HG03565 (cell line): ENCODE results near the gene UBE2E1.
A peak's percentile ranks its signal among the peaks of the same experiment; 100 is the strongest.

Source experiments
- ATAC-seq: cut with Tn5 transposase; IDR thresholded peaks from one replicate; pipeline ENCODE4 v1.9.1; 2021; ENCODE audit warnings: mild to moderate bottlenecking, moderate library complexity; ENCODE audit not compliant: unreplicated experiment

The UBE2E1 gene

GRCh38 chr3:23819599-23820360 is 14.0 kb downstream of the UBE2E1 start:
- no peak for ATAC-seq

DNA sequence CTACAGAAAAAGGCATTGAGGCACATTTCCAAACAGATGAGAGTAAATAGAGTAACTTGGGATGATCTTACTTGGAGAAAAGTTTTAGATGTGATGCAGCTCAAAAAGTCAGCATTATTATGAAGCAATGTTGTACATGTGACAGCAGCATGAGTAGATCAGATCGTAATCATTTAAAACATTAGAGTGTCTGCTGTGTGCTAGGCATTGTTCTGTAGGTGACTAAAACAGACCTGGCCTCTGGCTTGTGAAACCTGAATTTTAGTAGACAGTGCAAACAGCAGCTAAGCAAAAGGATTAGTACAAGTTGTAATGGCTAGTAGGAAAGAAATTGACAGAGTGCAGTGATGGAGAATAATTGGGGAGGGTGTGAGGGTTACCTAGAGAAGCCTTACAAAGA is 15.1 kb downstream of the UBE2E1 start:
- ATAC-seq = no peak

DNA sequence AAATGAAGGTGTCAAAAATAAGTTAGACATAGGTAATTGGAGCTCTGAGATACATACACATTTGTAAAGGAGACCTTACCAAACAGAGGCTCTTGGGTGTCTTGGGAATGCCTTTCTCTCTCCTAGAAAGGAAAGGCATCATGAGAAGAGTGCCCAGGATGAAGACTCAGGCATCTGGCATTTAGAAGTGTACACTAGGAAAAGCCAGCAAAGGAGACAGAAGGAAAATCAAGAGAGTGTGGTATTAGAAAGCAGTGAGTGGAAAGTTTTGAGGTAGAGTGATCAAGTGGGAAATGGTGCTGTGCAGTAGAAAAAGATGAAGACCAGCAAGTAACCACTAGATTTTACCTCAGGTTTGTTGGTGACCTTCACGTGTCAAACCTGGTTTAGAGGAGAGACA is 16.1 kb downstream of the UBE2E1 start:
- ATAC-seq = no peak

DNA sequence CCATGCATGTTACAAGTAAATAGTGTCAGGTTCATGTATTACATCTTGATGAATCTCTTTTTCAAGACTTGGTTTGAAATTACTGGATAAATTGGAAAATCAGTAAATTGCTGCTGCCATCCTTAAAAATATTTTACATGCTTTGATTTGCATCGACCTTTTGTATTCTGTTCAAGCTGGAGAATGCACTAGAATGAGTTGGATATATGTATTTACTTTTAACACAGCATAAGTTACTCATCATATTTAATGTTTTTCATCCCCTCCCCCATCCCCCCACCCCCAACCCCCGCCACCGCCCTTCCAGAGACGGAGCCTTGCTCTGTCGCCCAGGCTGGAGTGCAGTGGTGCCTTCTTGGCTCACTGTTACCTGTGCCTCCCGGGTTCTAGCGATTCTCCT is 16.8 kb downstream of the UBE2E1 start:
- no peak for ATAC-seq

GRCh38 chr3:23823620-23824019 is 17.9 kb downstream of the UBE2E1 start:
- ATAC-seq = no peak

GRCh38 chr3:23824699-23825444 is 19.1 kb downstream of the UBE2E1 start:
- no peak for ATAC-seq

- no peak for ATAC-seq
These were observed 20.0 kb downstream of the UBE2E1 start for GRCh38 chr3:23825802-23826201.

- ATAC-seq = no peak
These were observed 20.8 kb downstream of the UBE2E1 start for GRCh38 chr3:23826382-23827064.

DNA sequence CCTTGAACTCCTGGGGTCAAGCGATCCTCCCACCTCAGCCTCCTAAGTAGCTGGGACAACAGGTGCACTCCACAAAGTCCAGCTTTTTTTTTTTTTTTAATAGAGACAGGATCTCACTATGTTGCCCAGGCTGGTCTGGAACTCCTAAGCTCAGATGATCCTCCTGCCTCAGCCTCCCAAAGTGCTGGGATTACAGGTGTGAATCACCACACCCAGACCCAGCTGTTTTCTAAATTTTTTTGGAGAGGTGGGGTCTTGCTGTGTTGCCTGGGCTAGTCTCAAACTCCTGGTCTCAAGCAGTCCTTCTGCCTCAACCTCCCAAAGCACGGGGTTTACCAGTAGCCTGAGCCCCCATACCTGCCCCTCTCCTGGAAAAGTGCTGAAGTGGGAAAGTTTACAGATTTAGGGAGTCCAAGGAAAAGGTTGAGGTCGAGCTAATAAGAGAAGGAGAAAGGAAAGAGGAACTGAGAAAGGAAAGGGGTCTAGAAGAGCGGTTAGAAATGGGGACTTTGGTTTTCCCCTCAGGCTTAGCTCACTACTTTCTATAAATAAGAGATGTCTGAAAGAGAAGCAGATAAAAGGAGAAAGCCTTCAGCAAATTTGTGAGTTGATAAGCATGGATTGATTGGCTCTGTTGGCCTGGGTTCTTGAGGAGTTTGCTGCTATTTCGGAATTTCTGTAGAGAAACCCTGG is 23.6 kb downstream of the UBE2E1 start:
- ATAC-seq = peak; percentile 53

- peak; percentile 80 for ATAC-seq
These were observed 25.2 kb downstream of the UBE2E1 start for GRCh38 chr3:23830869-23831484.

- no peak for ATAC-seq
These were observed 26.0 kb downstream of the UBE2E1 start for GRCh38 chr3:23831517-23832394.

DNA sequence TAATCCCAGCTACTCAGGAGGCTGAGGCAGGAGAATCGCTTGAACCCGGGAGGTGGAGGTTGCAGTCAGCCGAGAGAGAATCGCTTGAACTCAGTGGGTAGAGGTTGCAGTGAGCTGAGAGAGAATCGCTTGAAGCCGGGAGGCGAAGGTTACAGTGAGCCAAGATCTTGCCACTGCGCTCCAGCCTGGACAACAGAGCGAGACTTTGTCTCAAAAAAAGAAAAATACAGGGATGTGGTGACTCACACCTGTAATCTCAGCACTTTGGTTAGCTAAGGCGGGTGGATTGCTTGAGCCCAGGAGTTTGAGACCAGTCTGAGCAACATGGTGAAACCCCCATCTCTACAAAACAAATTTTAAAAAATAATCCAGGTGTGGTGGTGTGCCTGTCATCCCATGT is 26.8 kb downstream of the UBE2E1 start:
- ATAC-seq = no peak

DNA sequence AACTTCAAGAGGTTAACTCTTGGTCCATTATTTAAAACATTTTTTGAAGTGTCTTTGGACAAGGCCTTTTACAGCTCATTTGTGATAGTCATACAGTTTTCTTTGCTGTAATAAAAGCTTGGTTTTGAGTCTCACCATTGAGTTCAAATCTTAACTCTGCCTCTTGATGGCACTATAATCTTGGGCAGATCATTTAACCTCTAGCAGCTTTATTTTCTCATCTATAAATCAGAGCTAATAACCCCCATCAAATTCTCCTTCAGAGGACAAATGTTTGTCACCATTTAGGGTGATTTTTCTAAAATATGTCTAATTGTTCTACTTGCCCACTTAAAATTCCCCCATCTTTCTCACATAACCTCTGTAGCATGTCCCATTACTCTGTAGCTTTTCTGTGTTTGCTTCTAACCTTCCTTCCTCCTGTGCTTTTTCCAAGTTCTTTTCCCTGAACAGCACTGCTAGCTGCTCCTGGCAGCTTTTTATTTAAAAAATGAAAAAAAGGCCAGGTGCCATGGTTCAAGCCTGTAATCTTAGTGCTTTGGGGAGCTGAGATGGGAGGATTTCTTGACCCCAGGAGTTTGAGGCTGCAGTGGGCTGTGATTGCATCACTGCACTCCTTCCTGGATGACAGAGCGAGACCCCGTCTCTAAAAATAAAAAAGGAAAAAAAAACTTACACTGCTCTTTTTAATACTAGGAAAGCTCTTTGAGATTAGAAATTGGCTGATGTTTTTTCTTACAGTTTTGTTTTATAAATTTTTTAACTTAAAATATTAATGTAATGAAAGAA is 28.5 kb downstream of the UBE2E1 start:
- ATAC-seq = no peak

GRCh38 chr3:23835087-23835486 is 29.3 kb downstream of the UBE2E1 start:
- ATAC-seq = no peak

GRCh38 chr3:23835802-23836201 is 30.0 kb downstream of the UBE2E1 start:
- ATAC-seq = no peak

GRCh38 chr3:23836536-23837230 is 30.9 kb downstream of the UBE2E1 start:
- peak; percentile 31 for ATAC-seq

- no peak for ATAC-seq
These were observed 31.5 kb downstream of the UBE2E1 start for GRCh38 chr3:23837286-23837685.

DNA sequence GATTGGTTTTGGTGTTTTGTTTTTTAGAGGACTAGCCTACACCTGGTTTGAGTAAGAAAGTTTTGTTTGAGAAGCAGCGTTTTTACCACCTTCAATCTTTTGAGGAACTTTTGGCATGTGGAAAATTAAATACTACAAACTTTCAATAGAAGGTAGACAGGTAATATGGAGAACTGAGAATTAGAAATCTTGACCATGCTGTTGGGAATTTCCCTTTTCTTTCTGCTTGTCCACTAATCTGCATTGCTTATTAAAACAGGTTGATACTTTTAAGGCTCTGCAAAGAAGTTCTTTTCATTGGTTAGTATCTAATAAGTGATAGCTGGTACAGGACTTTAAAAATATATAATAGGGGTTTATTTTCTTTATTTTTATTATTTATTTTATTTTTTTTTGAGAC is 31.9 kb downstream of the UBE2E1 start:
- no peak for ATAC-seq
